H9 (cell line): ENCODE measurements around the gene MC4R. TPM values are rescaled to one million over a fixed set of nuclear protein-coding genes. Genes with fewer than 3 reads are reported as not detected.

Experiments
- DNase-seq: peaks from one replicate; pipeline ENCODE4 v3.0.0-alpha.2; 2017
- H2AFZ ChIP-seq: one replicate; pipeline ENCODE4 v1.6.1; 2013; ENCODE audit warnings: mild to moderate bottlenecking, low read length, control low read depth, moderate library complexity
- H2AK5ac ChIP-seq: 2 replicates; pipeline ENCODE4 v1.6.1; 2013; ENCODE audit warnings: low read length, control low read depth, mixed read lengths; ENCODE audit not compliant: insufficient read length
- H2BK120ac ChIP-seq: one replicate; pipeline ENCODE4 v1.6.1; 2013; ENCODE audit warnings: low read depth, mild to moderate bottlenecking, low read length, control low read depth, inconsistent platforms; ENCODE audit not compliant: poor library complexity, severe bottlenecking
- H2BK12ac ChIP-seq: 2 replicates; pipeline ENCODE4 v1.6.1; 2013; ENCODE audit warnings: low read length, control low read depth, mixed read lengths, low read depth; ENCODE audit not compliant: insufficient read length
- H2BK15ac ChIP-seq: 2 replicates; pipeline ENCODE4 v1.6.1; 2013; ENCODE audit warnings: low read depth, low read length, control low read depth
- H2BK20ac ChIP-seq: one replicate; pipeline ENCODE4 v1.6.1; 2013; ENCODE audit warnings: low read depth, mild to moderate bottlenecking, low read length, control low read depth, inconsistent platforms; ENCODE audit not compliant: poor library complexity, severe bottlenecking
- H2BK5ac ChIP-seq: 2 replicates; pipeline ENCODE4 v1.6.1; 2013; ENCODE audit warnings: low read length, control low read depth, mixed read lengths; ENCODE audit not compliant: insufficient read length
- H3K14ac ChIP-seq: 2 replicates; pipeline ENCODE4 v1.6.1; 2013; ENCODE audit warnings: low read length, control low read depth; ENCODE audit not compliant: insufficient read depth
- H3K18ac ChIP-seq: 2 replicates; pipeline ENCODE4 v1.6.1; 2013; ENCODE audit warnings: low read depth, mild to moderate bottlenecking, mixed read lengths, low read length, control low read depth; ENCODE audit not compliant: insufficient read length
- H3K23ac ChIP-seq: 2 replicates; pipeline ENCODE4 v1.6.1; 2013; ENCODE audit warnings: low read length, control low read depth, mixed read lengths, low read depth; ENCODE audit not compliant: insufficient read length
- H3K23me2 ChIP-seq: 2 replicates; pipeline ENCODE4 v1.6.1; 2013; ENCODE audit warnings: low read depth, mild to moderate bottlenecking, mixed read lengths, low read length, control low read depth; ENCODE audit not compliant: insufficient read length, poor library complexity, severe bottlenecking
- H3K27ac ChIP-seq: 2 replicates; pipeline ENCODE4 v1.5.1; 2013; ENCODE audit warnings: low read length, control low read depth, mixed read lengths, low read depth; ENCODE audit not compliant: insufficient read length
- H3K27me3 ChIP-seq: 2 replicates; pipeline ENCODE4 v1.6.1; 2013; ENCODE audit warnings: low read length, control low read depth, inconsistent platforms; ENCODE audit not compliant: insufficient read depth
- H3K4ac ChIP-seq: 2 replicates; pipeline ENCODE4 v1.6.1; 2013; ENCODE audit warnings: low read depth, mild to moderate bottlenecking, control low read depth, inconsistent platforms, low read length, moderate library complexity
- H3K4me1 ChIP-seq: 2 replicates; pipeline ENCODE4 v1.6.1; 2013; ENCODE audit warnings: low read length, control low read depth, inconsistent platforms; ENCODE audit not compliant: insufficient read depth
- H3K4me2 ChIP-seq: 2 replicates; pipeline ENCODE4 v1.6.1; 2013; ENCODE audit warnings: low read length, control low read depth, mixed read lengths; ENCODE audit not compliant: insufficient read length, insufficient read depth
- H3K56ac ChIP-seq: 2 replicates; pipeline ENCODE4 v1.6.1; 2013; ENCODE audit warnings: low read depth, mild to moderate bottlenecking, mixed read lengths, low read length, control low read depth; ENCODE audit not compliant: insufficient read length
- H3K79me1 ChIP-seq: 2 replicates; pipeline ENCODE4 v1.6.1; 2013; ENCODE audit warnings: low read depth, mild to moderate bottlenecking, moderate library complexity, low read length, control low read depth, inconsistent platforms; ENCODE audit not compliant: insufficient read depth, poor library complexity, severe bottlenecking
- H3K79me2 ChIP-seq: 2 replicates; pipeline ENCODE4 v1.6.1; 2013; ENCODE audit warnings: low read length, control low read depth, inconsistent platforms; ENCODE audit not compliant: insufficient read depth
- H3K9ac ChIP-seq: 2 replicates; pipeline ENCODE4 v1.6.1; 2013; ENCODE audit warnings: low read length, control low read depth, mixed read lengths; ENCODE audit not compliant: insufficient read length; ENCODE audit errors: extremely low read depth
- H3K9me3 ChIP-seq: one replicate; pipeline ENCODE4 v1.6.1; 2013; ENCODE audit warnings: low read depth, low read length, inconsistent platforms; ENCODE audit not compliant: control insufficient read depth
- H3T11ph ChIP-seq: one replicate; pipeline ENCODE4 v1.6.1; 2013; ENCODE audit warnings: mild to moderate bottlenecking, low read length, control low read depth, inconsistent platforms
- H4K20me1 ChIP-seq: one replicate; pipeline ENCODE4 v1.6.1; 2013; ENCODE audit not compliant: control insufficient read depth, insufficient read length, insufficient read depth
- H4K5ac ChIP-seq: 2 replicates; pipeline ENCODE4 v1.6.1; 2013; ENCODE audit warnings: low read depth, mild to moderate bottlenecking, mixed read lengths, low read length, control low read depth; ENCODE audit not compliant: insufficient read length
- H4K8ac ChIP-seq: replicated peaks from 2 replicates; pipeline ENCODE4 v1.6.1; 2013; ENCODE audit warnings: low read length, control low read depth, mixed read lengths, low read depth; ENCODE audit not compliant: insufficient read length
- H4K91ac ChIP-seq: 2 replicates; pipeline ENCODE4 v1.6.1; 2013; ENCODE audit warnings: low read depth, mild to moderate bottlenecking, moderate library complexity, mixed read lengths, low read length, control low read depth; ENCODE audit not compliant: insufficient read length
- H3K27ac Mint-ChIP-seq, 3 experiments: 2 replicates in 2 of 3; 3 replicates in 1 of 3; pipeline ENCODE4 v1.8.0; 2020 to 2021; ENCODE audit warnings: mixed read lengths in 3 of 3, mild to moderate bottlenecking in 1 of 3, moderate library complexity in 1 of 3
- H3K27me3 Mint-ChIP-seq: 2 replicates; pipeline ENCODE4 v1.8.0; 2021; ENCODE audit warnings: low read depth, mild to moderate bottlenecking, moderate library complexity, mixed read lengths
- H3K36me3 Mint-ChIP-seq, 3 experiments: 2 replicates in 2 of 3; 3 replicates in 1 of 3; pipeline ENCODE4 v1.8.0; 2020 to 2021; ENCODE audit warnings: low read depth in 3 of 3, mixed read lengths in 3 of 3; ENCODE audit not compliant: insufficient read depth in 1 of 3
- H3K4me1 Mint-ChIP-seq, 2 experiments: 2 replicates each; pipeline ENCODE4 v1.8.0; 2020; ENCODE audit warnings: mixed read lengths in 2 of 2
- H3K4me3 Mint-ChIP-seq, 2 experiments: 2 replicates in 1 of 2; 3 replicates in 1 of 2; pipeline ENCODE4 v1.8.0; 2020 to 2021; ENCODE audit warnings: mild to moderate bottlenecking in 2 of 2, mixed read lengths in 2 of 2, moderate library complexity in 1 of 2
- H3K9me3 Mint-ChIP-seq, 2 experiments: 2 replicates in 1 of 2; 3 replicates in 1 of 2; pipeline ENCODE4 v1.8.0; 2020; ENCODE audit warnings: mild to moderate bottlenecking in 2 of 2, mixed read lengths in 2 of 2, moderate library complexity in 1 of 2
- WGBS: extraction: QIAGEN DNeasy Blood & Tissue Kit; methylation state at CpG from one replicate; pipeline ENCODE4 v1.1.7; 2013; ENCODE audit warnings: missing lambda C conversion rate, low lambda C conversion rate, mixed read lengths; ENCODE audit not compliant: insufficient read length; ENCODE audit errors: extremely low coverage; 5-methylcytosine and 5-hydroxymethylcytosine counted together
- total RNA-seq: library from RNA; stranded (reverse); gene quantifications from 2 replicates; pipeline ENCODE4 v1.2.1, GENCODE V29; 2021
- TF ChIP-seq, protein P1 (sequence below): fragments of 200-600 bp; sonication (generic); conservative IDR thresholded peaks from 3 replicates; pipeline ENCODE4 v1.8.0; 2021; ENCODE audit warnings: antibody characterized with exemption, mild to moderate bottlenecking

The MC4R gene
- total RNA-seq, 1 experiment from 2014 or later = not detected

DNA sequence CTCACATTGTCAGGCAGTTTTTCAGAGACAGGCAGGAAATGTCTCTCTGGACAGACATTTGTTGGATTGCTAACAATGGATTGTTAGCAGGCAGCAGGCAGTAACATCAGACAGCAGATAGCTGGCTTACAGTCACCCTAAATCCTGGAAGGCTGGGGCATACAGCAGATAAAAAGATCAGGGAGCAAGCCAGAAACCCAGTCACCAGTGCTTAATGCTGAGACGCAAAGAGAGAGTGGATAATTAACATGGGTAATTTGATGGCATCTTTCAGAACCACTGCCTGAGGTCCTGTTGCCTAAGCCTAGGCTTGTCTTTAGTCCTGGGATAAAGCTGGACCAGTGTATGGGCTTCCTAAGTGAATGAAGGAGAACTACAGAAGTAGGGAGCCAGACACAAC lies 22.4 kb downstream of the MC4R start:
- Histone ChIP-seq H2BK12ac (no peak overlapping the region), H3K23ac (no peak overlapping the region), H3K27ac (no peak overlapping the region), H4K5ac (no peak overlapping the region), H2AFZ (no peak overlapping the region), H3K79me1 (no peaks in the 10 kb centered on the region), H3K27me3 (no peaks in the 10 kb centered on the region), H4K20me1 (no peaks in the 10 kb centered on the region), H2BK5ac (no peak overlapping the region), H3T11ph (no peak overlapping the region), H3K56ac (no peak overlapping the region), H2AK5ac (no peak overlapping the region), H2BK15ac (no peak overlapping the region), H3K9me3 (no peaks in the 10 kb centered on the region), H3K4me1 (no peaks in the 10 kb centered on the region), H2BK120ac (no peak overlapping the region), H3K79me2 (no peaks in the 10 kb centered on the region), H4K8ac (no peak overlapping the region), H2BK20ac (no peak overlapping the region), H3K4me2 (no peak overlapping the region), H3K14ac (no peak overlapping the region), H4K91ac (no peak overlapping the region), H3K23me2 (no peaks in the 10 kb centered on the region), H3K4ac (no peak overlapping the region), H3K9ac (no peak overlapping the region), H3K18ac (no peak overlapping the region)
- H3K36me3 Mint-ChIP-seq = no peaks in the 10 kb centered on the region
- H3K9me3 Mint-ChIP-seq = no peaks in the 10 kb centered on the region
- TF ChIP-seq, protein P1, sequence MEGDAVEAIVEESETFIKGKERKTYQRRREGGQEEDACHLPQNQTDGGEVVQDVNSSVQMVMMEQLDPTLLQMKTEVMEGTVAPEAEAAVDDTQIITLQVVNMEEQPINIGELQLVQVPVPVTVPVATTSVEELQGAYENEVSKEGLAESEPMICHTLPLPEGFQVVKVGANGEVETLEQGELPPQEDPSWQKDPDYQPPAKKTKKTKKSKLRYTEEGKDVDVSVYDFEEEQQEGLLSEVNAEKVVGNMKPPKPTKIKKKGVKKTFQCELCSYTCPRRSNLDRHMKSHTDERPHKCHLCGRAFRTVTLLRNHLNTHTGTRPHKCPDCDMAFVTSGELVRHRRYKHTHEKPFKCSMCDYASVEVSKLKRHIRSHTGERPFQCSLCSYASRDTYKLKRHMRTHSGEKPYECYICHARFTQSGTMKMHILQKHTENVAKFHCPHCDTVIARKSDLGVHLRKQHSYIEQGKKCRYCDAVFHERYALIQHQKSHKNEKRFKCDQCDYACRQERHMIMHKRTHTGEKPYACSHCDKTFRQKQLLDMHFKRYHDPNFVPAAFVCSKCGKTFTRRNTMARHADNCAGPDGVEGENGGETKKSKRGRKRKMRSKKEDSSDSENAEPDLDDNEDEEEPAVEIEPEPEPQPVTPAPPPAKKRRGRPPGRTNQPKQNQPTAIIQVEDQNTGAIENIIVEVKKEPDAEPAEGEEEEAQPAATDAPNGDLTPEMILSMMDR = no peak
- H3K4me3 Mint-ChIP-seq = no peak overlapping the region
- WGBS = no CpG with 5 or more reads among the region's 1 CpG
- DNase-seq = no peak
- H3K4me1 Mint-ChIP-seq = peaks cover 4 to 10% of the 10 kb centered on the region in 2 experiments; a peak in 3 of 4 replicates
- no peaks in the 10 kb centered on the region for H3K27me3 Mint-ChIP-seq
- H3K27ac Mint-ChIP-seq = no peak overlapping the region
